Measurements from ENCODE around the gene ANTXR1.

ANTXR1 gene

DNA sequence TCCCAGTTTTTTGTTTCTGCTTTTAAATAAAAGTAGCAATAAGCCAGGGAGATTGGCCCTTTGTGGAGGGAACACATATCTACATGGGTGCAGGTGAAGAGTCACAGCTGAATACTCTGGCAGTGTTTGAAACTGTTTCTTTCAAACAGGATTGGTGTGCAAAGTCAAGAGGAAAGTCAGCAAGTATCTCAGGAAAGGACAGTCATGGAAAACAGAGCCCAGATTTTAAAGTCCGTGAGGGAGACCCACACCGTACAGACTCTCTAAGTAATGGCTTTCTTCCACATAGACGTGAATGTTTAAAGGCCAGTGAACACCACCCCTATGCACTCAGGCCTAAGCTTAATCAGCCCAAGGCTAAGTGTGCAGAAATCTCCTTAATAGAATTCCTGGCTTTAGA is 278.7 kb downstream of the ANTXR1 start:
- no peak for DNase-seq

- DNase-seq: no peak
Measured at GRCh38 chr2:69292256-69292655, 279.3 kb downstream of the ANTXR1 start.

DNA sequence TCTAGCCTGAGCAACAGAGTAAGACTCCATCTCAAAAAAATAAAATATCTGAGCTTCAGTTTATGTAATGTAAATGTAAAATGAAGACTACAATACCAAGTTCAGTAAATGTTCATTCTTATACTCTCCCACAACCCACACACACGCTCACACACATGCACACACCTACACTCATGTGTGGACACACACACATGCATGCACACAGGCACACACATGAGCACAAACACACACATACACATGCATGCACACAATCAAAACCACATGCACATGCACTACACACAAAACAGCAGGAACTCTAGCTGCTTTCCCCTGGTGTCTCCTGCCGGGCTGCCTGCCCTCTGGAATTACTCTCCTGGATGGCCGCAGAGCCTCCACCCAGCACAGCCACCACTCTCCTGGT is 283.4 kb downstream of the ANTXR1 start:
- no peak for DNase-seq

- DNase-seq: no peak
Measured at GRCh38 chr2:69297216-69297615, 284.2 kb downstream of the ANTXR1 start.

DNA sequence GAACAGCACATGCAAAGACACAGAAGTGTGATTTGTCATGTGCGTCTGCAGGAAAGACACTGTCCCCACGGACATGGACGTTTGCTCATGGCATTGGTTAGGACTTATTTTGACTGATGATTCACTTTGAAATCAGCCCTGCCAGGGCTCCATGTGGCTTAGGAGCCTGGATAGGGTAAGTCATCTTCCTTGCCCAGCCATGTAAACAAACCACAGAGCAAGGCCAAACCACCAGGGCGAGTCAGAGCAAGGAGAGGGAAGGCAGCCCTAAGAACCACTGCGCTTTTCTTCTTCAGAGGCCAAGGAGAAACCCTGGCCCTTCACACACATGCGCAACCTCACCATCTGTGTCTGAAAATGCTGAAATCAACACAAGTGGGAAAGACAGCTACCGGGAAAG is 285.3 kb downstream of the ANTXR1 start:
- DNase-seq: no peak

- DNase-seq: no peak
Measured at GRCh38 chr2:69298862-69299261, 285.9 kb downstream of the ANTXR1 start.
